PC-9 (cell line): ENCODE measurements around the gene FAF1. TPM values are rescaled to one million over a fixed set of nuclear protein-coding genes. Genes with fewer than 3 reads are reported as not detected.

Source experiments
- BruUV-seq: library from RNA; stranded (reverse); fragments of 400-500 nt; replicated peaks from 2 replicates; lab custom pipeline; 2021; lab: Mats Ljungman, UMichigan
- CTCF ChIA-PET: fragments of 300-600 bp; sonication (Branson Sonifier 250); formaldehyde crosslinking; loops from one replicate; lab custom pipeline; 2022; ENCODE audit warnings: antibody characterized with exemption; lab: Charles Lee
- POLR2A ChIA-PET: fragments of 300-600 bp; sonication (Branson Sonifier 250); formaldehyde crosslinking; loops from one replicate; lab custom pipeline; 2022; ENCODE audit warnings: antibody characterized with exemption; ENCODE audit not compliant: unreplicated experiment; lab: Charles Lee
- DNase-seq, 2 experiments: peaks; one replicate each; pipeline versions ENCODE4 v3.0.0 to v3.0.0-alpha.2; 2015 to 2022; ENCODE audit warnings: mixed read lengths in 1 of 2
- H2AFZ ChIP-seq: fragments of 200-600 bp; sonication (generic); 2 replicates; pipeline ENCODE4 v1.8.1; 2017; ENCODE audit warnings: antibody characterized with exemption
- H3F3A ChIP-seq: fragments of 200-600 bp; sonication (generic); 2 replicates; pipeline ENCODE4 v1.8.1; 2017; ENCODE audit warnings: antibody characterized with exemption, mild to moderate bottlenecking, low read depth; ENCODE audit not compliant: insufficient read depth
- H3K27ac ChIP-seq: fragments of 200-600 bp; sonication (generic); 2 replicates; pipeline ENCODE4 v1.6.1; 2016; ENCODE audit warnings: mixed run types
- H3K27me3 ChIP-seq: fragments of 200-600 bp; sonication (generic); 2 replicates; pipeline ENCODE4 v1.6.1; 2016; ENCODE audit warnings: low read depth, mixed run types; ENCODE audit not compliant: insufficient read depth
- H3K36me3 ChIP-seq: fragments of 200-600 bp; sonication (generic); 2 replicates; pipeline ENCODE4 v1.6.1; 2016; ENCODE audit warnings: low read depth, mixed run types
- H3K4me1 ChIP-seq: fragments of 200-600 bp; sonication (generic); replicated peaks from 2 replicates; pipeline ENCODE4 v1.6.1; 2016; ENCODE audit warnings: mixed run types; ENCODE audit not compliant: insufficient read depth
- H3K4me2 ChIP-seq: fragments of 200-600 bp; sonication (generic); 2 replicates; pipeline ENCODE4 v1.6.1; 2017; ENCODE audit warnings: mixed run types
- H3K4me3 ChIP-seq: fragments of 200-600 bp; sonication (generic); 2 replicates; pipeline ENCODE4 v1.6.1; 2016; ENCODE audit warnings: mixed run types
- H3K79me2 ChIP-seq: fragments of 200-600 bp; sonication (generic); 2 replicates; pipeline ENCODE4 v1.6.1; 2017; ENCODE audit warnings: low read depth, mixed run types
- H3K9me2 ChIP-seq: fragments of 200-600 bp; sonication (generic); 2 replicates; pipeline ENCODE4 v1.8.1; 2017; ENCODE audit warnings: mild to moderate bottlenecking; ENCODE audit not compliant: insufficient read depth
- H3K9me3 ChIP-seq: fragments of 200-600 bp; sonication (generic); 2 replicates; pipeline ENCODE4 v1.8.1; 2016; ENCODE audit warnings: low read depth; ENCODE audit not compliant: insufficient read depth
- H4K20me1 ChIP-seq: fragments of 200-600 bp; sonication (generic); 2 replicates; pipeline ENCODE4 v1.8.1; 2017; ENCODE audit not compliant: insufficient read depth
- EZH2 ChIP-seq: fragments of 200-600 bp; sonication (generic); IDR thresholded peaks from 2 replicates; pipeline ENCODE4 v1.8.0; 2017; ENCODE audit warnings: antibody characterized with exemption, low read depth
- intact Hi-C: fragments of 100-400 bp; cut with micrococcal nuclease; formaldehyde crosslinking; loops from one replicate; pipeline ENCODE4 v1.10.0; 2022; ENCODE audit not compliant: unreplicated experiment
- total RNA-seq: library from RNA; stranded (reverse); gene quantifications from 2 replicates; pipeline ENCODE4 v1.2.3, GENCODE V29; 2021
- TF ChIP-seq, protein P1 (sequence below): fragments of 200-600 bp; sonication (generic); conservative IDR thresholded peaks from 2 replicates; pipeline ENCODE4 v1.6.1; 2017; ENCODE audit warnings: mixed run types, antibody characterized with exemption, mild to moderate bottlenecking, moderate library complexity

The FAF1 gene
- total RNA-seq, 1 experiment from 2014 or later = 105 TPM

DNA sequence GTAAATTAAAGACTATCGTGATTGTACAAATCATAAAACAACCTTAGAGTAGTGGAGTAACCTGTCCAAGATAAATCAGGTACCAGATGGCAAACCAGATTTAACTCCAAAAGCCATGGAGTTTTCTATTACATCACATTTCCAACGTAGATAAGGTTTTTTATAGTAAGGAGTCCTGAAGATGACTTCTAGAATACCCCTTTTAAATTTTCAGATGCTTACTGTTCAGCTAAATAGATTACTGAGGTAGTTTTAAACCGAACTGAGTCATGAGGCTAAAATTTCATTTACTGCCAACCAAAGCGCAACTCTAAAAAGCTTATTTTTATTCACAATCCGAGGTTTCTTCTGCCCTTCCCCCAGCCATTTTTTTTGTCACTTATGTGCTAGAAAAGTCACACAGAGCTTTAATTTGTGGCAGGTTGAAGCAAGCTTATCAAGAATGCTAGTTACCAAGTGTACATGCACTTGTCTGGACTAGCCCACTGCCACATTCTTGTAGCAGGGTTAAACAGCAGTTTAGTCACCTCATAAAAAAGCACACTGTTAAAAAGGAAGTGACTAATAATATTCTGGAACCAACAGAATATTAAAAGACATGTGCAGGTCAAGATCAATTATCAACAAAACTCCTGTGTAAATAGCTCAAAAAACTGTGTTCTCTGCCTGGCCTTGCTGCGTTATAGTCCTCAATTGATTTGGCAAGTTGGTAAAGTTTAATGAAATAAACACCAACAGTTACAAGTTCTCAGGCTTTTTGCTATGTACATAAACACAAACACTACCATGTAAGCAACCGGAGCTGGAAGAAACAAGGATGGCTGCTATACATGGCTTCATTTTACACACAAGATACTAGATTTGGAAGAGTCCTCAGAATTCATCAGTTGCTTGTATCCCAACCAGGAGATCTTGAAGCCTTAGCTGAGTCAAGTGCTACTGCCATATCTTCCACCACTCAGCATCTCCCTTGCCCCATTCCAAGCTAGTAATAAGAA, 356.5 kb downstream of the FAF1 start:
- ChIA-PET POLR2A (interaction anchor here (0.7 kb wide), 1 partner anchor 565 kb away, joined by 6 read pairs; no protein-coding TSS in a partner anchor), CTCF (interaction anchor here (1.1 kb wide), 1 partner anchor 17 kb away, joined by 10 read pairs; no protein-coding TSS in a partner anchor)
- Histone ChIP-seq H3K79me2 (no peaks in the 10 kb centered on the region), H2AFZ (no peak overlapping the region), H4K20me1 (no peaks in the 10 kb centered on the region), H3K27ac (no peak overlapping the region), H3K9me3 (no peaks in the 10 kb centered on the region), H3K4me2 (no peak overlapping the region), H3F3A (peaks cover 8% of the 10 kb centered on the region; the same call in 1 of the 2 replicates), H3K27me3 (no peaks in the 10 kb centered on the region), H3K9me2 (no peaks in the 10 kb centered on the region), H3K36me3 (no peaks in the 10 kb centered on the region), H3K4me3 (no peak overlapping the region), H3K4me1 (no peaks in the 10 kb centered on the region)
- intact Hi-C loops = no loop called here
- TF ChIP-seq EZH2 = no peak
- TF ChIP-seq, protein P1, sequence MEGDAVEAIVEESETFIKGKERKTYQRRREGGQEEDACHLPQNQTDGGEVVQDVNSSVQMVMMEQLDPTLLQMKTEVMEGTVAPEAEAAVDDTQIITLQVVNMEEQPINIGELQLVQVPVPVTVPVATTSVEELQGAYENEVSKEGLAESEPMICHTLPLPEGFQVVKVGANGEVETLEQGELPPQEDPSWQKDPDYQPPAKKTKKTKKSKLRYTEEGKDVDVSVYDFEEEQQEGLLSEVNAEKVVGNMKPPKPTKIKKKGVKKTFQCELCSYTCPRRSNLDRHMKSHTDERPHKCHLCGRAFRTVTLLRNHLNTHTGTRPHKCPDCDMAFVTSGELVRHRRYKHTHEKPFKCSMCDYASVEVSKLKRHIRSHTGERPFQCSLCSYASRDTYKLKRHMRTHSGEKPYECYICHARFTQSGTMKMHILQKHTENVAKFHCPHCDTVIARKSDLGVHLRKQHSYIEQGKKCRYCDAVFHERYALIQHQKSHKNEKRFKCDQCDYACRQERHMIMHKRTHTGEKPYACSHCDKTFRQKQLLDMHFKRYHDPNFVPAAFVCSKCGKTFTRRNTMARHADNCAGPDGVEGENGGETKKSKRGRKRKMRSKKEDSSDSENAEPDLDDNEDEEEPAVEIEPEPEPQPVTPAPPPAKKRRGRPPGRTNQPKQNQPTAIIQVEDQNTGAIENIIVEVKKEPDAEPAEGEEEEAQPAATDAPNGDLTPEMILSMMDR = no peak
- no TSS peak for BruUV-seq
- no peak for DNase-seq

DNA sequence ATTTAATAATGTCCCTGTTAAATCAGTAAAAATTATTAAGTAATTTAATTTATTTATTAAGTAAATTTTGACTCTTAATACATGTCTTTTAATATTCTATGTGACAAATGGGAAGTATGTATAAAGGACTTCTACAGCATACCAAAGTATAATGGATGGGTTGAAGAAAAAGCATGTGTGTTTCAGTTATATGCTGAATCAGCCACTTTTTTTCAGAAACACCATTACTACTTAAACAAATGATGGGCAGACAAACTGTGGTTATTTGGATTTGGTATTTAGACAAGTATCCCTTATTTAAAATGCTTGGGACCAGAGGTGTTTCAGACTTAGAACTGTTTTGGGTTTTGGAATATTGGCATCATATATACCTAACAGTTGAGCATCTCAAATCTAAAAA, 360.5 kb downstream of the FAF1 start:
- Histone ChIP-seq H2AFZ (no peak overlapping the region), H3K27ac (no peak overlapping the region), H3K4me2 (no peak overlapping the region), H3K79me2 (no peaks in the 10 kb centered on the region), H3F3A (peaks cover 8% of the 10 kb centered on the region; the same call in 1 of the 2 replicates), H3K36me3 (no peaks in the 10 kb centered on the region), H3K9me3 (no peaks in the 10 kb centered on the region), H3K4me3 (no peak overlapping the region), H3K27me3 (no peaks in the 10 kb centered on the region), H3K4me1 (no peaks in the 10 kb centered on the region), H3K9me2 (no peaks in the 10 kb centered on the region), H4K20me1 (no peaks in the 10 kb centered on the region)
- no TSS peak for BruUV-seq
- ChIA-PET CTCF (no interaction called here), POLR2A (no interaction called here)
- no peak for DNase-seq
- TF ChIP-seq, protein P1 = no peak
- no peak for TF ChIP-seq EZH2
- intact Hi-C loops = no loop called here

DNA sequence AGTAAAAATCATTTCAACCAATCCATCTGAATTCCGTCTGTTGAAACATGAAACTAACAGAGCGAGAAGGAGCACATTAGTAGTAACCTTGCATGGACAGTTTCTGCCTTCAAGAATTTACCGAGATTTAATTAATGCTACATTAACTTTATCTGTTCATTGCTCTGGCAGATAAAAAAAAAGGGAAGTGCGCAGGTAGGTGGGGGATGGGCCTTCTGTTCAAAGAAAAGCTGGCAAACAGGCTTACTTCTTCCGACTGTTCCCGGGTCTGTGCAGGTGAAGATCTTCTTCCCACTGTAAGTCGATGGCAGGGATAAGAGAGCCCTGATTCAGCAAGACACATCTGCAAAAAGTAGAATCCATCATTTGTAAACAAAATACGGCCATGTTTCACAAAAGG, 364.2 kb downstream of the FAF1 start:
- Histone ChIP-seq H4K20me1 (no peaks in the 10 kb centered on the region), H3K27ac (no peak overlapping the region), H3K27me3 (no peaks in the 10 kb centered on the region), H3K4me2 (no peak overlapping the region), H3K36me3 (peaks cover 3% of the 10 kb centered on the region; the same call in 1 of the 2 replicates), H3F3A (peaks cover 1% of the 10 kb centered on the region; the same call in 1 of the 2 replicates), H3K9me2 (no peaks in the 10 kb centered on the region), H2AFZ (no peak overlapping the region), H3K4me3 (no peak overlapping the region), H3K9me3 (no peaks in the 10 kb centered on the region), H3K79me2 (no peaks in the 10 kb centered on the region), H3K4me1 (no peaks in the 10 kb centered on the region)
- BruUV-seq = no TSS peak
- DNase-seq = no peak
- POLR2A ChIA-PET = no interaction called here
- no peak for TF ChIP-seq EZH2
- TF ChIP-seq, protein P1 = no peak
- intact Hi-C loops = no loop called here
- CTCF ChIA-PET = no interaction called here
